ENCODE results near the gene MORC3.

DNA sequence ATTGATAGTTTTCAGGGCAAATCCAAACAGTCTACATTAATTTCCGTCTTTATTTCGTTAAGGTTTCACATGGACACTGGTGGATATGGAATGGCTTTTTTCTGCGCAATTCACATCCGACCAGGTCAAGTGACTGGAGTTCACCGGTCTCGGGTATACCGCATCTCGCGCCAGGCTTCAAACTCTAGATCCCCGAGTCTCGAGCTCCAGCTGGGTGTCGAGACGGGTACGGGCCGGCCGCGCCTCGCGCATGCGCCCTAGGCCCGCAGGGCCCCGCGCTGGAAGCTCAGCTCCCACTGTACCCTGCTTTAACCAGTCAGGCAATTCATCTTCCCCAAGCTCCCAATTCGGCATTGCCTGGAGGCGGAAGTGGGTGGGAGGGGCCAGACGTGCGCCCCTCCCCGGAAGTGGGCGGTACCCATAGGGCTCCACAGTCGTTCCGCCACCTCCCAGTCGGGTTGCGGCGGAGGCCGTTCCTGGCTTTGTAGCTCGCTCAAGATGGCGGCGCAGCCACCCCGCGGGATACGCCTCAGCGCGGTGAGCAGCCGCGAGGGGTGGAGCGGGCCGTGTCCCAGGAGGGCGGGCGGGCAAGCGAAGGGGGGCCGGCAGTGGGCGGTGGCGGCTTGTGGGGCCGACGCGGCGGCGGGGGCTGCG lies at the start of gene MORC3:
- TF ChIP-seq, protein P1, sequence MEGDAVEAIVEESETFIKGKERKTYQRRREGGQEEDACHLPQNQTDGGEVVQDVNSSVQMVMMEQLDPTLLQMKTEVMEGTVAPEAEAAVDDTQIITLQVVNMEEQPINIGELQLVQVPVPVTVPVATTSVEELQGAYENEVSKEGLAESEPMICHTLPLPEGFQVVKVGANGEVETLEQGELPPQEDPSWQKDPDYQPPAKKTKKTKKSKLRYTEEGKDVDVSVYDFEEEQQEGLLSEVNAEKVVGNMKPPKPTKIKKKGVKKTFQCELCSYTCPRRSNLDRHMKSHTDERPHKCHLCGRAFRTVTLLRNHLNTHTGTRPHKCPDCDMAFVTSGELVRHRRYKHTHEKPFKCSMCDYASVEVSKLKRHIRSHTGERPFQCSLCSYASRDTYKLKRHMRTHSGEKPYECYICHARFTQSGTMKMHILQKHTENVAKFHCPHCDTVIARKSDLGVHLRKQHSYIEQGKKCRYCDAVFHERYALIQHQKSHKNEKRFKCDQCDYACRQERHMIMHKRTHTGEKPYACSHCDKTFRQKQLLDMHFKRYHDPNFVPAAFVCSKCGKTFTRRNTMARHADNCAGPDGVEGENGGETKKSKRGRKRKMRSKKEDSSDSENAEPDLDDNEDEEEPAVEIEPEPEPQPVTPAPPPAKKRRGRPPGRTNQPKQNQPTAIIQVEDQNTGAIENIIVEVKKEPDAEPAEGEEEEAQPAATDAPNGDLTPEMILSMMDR (IDR thresholded peaks at IDR 0.05), result peak in 1 of 6 experiments; percentile 2
- TF ChIP-seq POLR2A (IDR thresholded peaks at IDR 0.05), result peak; percentile 24 to 96
